Muscle of back (tissue), 11 donors: Measurements from ENCODE around the gene MMP24. TPM values are rescaled to one million over a fixed set of nuclear protein-coding genes. Genes with fewer than 3 reads are reported as not detected.

Experiments
- DNase-seq, 3 donors: peaks; one replicate each; pipeline versions ENCODE4 v3.0.0 to v3.0.0-alpha.2; 2013
- polyA plus RNA-seq, 10 donors: library from polyadenylated mRNA; unstranded; fragments of 120-200 nt; gene quantifications; one replicate each; pipeline ENCODE4 v1.2.1, GENCODE V29; 2013; ENCODE audit not compliant: insufficient read length in 10 of 10

Gene MMP24
- polyA plus RNA-seq, 10 donors = 0.25 to 0.59 (median 0.51) TPM

DNA sequence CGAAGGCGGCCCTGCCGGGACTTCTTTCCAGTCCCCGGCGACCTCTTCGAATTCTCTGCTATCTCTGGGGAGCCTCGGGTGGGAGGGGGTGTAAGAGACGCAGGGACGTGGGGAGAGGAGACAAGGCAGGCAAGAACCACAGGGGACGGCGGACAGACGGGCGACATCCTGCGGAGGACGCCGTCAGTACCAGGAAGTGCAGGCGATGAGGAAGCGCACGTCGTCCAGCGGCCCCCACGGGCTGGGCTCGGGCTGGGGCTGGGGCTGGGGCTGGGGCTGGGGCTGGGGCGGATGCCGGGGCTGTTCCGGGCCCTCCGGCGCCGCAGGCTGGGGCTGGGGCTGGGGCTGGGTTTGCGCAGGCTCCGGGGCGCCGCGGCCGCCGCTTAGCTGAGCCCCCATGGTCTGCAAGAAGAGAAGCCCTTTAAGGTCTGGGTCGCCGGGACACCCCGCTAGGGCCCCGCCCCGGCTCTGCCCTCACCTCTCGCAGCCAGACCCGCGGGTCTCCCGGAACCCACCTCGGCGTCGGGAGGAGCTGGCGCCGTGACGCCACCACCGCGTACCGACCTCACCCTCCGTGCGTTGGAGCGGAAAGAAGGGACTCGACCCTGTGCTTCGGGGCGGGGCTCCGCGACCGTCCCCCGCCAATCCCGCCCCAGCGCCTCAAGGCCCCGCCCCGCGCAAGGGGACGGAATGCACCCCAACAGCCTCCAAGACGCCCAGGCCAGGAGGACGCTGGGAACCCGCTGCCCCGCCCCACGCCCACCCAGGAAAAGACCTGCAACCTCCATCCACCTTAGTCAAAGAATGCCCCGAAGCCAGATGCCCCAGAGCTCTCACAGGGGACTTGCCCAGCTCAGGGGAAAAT lies 51.3 kb downstream of the MMP24 start, which contains the start of gene MMP24OS:
TSS of gene MMP24OS (minus strand) at position 592 of the 865 bp plus-strand sequence. CDS start at position 399, 193 bp downstream.
- DNase-seq = peak; percentile 86 to 95 (median 89)

DNA sequence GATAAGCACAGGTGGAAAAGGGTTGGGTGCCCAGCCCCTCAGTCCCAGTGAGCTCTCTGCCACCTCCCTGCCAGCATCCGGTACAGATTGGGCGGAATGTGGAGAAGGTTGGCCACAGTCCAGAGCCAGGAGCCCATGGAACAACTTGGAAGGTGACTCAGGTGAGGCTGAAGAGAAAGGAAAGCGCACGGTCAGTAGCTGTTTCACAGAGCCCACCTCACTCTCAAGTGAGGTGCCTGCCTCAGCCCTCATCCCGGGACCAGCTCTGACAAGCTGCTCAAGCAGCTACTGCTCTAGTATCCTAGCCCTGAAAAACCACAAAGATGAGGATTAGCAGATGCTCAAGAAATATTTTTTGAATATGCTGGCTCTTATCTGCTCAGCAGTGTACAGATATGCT lies 52.5 kb downstream of the MMP24 start:
- DNase-seq = no peak

GRCh38 chr20:35279533-35280174 lies 53.2 kb downstream of the MMP24 start:
- DNase-seq = no peak

DNA sequence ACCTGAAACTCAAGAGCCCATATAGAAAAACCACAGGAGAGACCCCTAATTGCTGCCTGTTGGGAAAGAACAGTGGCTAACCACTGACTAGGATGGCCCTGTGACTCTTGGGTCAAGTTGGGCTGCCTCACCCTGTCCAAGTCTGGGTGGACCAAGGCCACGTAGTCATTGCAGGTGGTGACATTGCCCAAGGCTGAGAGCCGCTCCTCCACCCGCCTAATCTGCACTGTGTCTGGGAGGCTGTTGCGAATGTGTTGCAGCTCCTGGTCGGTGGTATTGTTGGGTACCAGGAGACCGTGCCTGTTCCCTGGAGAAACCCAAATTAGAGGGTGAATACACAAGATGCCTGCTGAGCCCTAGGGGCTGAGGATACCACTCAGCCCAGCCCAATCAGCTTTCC lies 54.0 kb downstream of the MMP24 start:
- no peak for DNase-seq

DNA sequence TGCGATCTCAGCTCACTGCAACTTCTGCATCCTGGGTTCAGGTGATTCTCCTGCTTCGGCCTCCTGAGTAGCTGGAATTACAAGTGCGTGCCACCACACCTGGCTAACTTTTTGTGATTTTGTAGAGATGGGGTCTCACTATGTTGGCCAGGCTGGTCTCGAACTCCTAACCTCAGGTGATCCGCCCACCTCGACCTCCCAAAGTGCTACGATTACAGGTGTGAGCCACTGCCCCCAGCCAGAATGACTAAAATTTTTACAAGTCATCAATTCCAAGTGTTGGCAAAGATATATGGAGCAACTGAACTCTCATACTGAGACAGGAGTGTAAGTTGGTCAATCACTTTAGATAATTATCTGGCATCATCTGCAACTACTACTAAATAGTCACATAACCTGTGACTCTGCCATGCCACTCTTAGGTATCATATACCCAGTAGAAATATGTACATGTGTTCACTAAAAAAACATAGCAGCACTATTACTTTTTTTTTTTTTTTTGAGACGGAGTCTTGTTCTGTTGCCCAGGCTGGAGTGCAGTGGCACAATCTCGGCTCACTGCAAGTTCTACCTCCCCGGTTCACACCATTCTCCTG lies 55.1 kb downstream of the MMP24 start:
- no peak for DNase-seq

- DNase-seq = no peak
These were observed 57.2 kb downstream of the MMP24 start for GRCh38 chr20:35283441-35284266.

DNA sequence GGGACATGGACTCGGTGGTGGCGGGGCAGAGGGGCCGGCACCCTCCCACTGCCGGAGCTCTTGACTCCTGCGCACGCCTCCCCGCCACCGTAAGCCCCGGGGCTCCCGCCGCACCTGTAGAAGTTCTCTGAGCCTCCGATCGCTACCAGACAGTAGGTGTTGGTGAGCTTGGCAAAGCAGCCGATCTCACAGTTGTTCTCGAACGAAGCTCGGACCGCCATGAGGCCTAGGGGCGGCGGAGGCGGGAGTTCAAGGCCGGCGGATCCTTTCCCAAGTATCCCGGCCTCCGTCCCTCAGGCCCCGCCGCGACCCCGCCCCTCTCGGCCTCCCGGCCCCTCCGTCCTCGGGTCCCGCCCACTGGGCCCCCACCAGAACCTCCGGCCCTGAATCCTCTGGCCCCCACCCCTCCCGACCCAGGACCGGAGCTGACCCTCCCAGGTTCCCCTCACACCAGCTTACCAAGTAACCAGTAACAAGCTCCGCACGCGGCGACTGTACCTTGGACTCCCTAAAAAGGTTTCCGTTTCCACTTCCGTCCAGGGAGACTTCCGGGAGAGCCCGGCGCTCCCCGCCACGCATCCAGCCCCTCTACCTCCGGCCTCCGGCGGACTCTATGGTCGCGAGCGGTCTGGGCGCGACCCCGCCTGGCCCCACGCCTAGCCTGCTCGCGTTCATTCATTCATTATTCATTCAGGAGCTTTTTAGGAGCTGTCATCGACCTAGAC lies 57.9 kb downstream of the MMP24 start, which contains the start of gene EIF6:
TSS of gene EIF6 (minus strand) at position 506 of the 725 bp plus-strand sequence. CDS start at position 221, 285 bp downstream.
- DNase-seq = peak; percentile 88 to 97 (median 92)

GRCh38 chr20:35284992-35285805 lies 58.7 kb downstream of the MMP24 start:
- no peak for DNase-seq

GRCh38 chr20:35285806-35286076 lies 59.3 kb downstream of the MMP24 start:
- no peak for DNase-seq

DNA sequence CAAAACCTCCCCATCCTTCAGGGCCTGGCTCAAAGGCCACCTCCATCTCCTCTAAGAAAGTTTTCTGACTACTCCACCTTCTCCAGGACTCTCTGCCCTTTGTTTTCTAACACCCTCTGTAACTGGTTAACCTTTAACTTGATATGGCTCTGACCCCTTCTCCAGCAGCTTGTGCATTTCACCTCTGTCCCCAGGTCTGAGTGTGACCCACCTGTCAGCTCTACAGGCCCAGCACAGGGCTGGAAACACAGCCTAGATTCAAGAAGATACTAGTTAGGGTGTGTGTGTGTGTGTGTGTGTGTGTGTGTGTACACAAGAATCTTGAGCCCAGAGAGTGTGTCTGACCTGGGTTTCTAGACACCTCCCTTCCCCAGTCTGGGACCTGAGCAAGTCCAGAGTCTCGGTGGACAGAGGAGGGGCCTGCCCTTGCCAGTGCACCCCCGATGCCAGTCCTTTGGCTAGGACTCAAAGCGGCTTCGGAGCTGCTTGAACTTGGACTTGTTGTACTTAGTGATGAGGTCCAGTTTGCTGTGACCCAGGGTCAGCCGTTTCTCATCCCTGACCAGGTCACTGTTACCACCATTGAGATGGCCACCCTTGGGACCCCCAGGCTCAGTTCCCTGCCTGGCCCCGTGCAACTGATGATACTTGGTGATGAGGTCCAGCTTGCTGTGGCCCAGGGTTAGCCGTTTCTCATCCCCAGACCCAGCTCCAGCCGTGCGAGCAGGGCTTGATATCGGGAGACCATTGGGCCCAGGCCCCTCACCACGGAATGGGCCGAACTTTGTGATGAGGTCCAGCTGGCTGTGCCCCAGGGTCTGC lies 59.8 kb downstream of the MMP24 start:
- no peak for DNase-seq

GRCh38 chr20:35286899-35287508 lies 60.5 kb downstream of the MMP24 start:
- DNase-seq = no peak

- DNase-seq = no peak
These were observed 61.2 kb downstream of the MMP24 start for GRCh38 chr20:35287509-35288324.

DNA sequence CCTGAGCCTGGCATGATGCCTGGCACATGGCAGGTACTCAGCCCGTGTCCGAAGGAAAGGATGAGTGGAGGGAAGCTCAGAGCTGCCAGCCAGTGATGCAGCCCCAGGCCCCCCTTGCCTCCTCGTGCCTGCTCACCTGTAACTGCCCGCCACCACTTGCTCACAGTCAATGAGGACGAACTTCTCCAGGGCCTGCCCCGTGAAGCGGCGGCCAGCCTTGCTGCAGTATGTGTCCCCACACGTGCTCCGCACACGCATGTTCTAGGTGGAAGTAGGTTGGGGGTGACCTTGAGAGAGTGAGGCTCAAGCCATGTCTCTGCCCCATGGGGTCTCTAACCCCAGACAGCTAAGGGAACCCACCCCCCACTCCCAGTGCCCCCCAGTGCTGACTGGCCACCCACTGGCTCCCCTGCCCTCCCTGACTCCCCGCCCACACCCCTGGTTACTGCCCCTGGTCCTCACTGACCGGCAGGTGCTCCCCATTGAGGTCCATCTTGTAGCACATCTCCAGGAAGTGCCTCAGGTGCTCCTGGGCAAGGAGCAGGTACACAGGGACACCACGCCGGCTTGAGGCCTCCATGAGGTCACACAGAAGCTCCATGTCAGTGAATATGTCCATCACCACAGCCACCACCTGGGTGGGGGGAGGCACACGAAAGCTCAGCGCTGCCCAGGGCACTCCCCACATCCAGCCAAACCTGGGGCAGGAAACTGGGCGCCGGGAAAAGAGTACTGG lies 62.0 kb downstream of the MMP24 start:
- DNase-seq = no peak

DNA sequence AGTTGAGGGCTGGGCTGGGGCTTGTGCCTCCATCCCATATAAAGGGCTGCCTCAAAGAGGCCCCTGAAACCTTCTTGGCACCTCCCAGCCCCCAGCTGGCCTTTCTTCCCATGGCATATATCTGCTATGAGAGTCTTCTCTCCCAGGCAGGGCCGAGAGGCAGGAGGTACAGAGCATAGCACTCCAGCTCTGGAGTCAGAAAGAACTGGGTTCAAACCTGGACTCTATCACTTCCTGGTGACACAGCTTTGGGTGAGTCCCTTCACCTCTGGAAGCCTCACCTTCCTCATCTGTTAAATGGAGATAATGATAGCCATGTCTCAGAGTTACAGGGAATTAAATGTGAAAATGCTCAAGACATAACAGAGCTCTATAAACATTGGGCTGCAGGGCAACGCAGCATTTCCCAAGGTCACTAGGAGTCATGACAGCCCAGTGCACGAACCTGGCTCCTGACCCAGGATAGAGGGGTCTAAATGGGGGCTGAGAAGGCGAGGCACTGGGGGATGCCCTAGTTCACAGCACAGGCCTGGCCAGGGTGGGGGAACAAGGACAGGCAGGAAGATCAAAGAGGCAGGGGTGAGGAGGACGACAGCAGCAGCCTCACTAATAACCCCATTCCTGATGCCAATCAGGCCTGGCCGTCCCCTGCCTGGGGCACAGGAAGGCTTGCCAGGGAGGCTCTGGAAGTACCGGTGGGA lies 63.8 kb downstream of the MMP24 start:
- DNase-seq = no peak

DNA sequence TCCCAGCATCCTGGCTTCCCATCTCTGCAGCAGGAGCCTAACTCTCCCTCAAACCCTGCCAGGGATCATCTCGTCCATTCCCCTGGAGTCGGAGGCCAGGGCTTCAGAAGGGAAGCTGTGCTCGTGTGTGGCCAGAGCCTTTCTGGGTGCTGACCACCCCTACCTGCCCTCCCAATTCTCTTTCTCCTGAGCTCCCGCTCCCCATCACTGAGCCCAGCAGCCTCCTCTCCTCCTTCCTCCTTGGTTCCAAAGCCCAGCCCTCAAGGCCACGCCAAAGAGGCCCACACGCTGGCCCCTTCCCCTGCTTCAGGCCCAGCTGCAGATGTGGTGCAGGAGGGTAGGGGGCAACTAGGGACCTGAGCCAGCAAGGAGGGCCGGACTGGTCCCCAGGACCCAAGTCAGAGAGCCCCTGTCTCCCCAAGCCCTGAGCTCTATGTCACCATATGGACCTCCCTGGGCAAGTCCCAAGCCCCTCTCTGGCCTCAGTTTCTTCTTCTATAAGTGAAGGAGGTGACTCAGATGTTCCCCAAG lies 64.5 kb downstream of the MMP24 start:
- no peak for DNase-seq
